Endothelial cell of umbilical vein (primary cell): ENCODE results near the gene NDUFA7.

ENCODE experiments used
- CTCF ChIP-seq, 2 donors: IDR thresholded peaks; 1 replicate in 1 of 2; 2 replicates in 1 of 2; pipeline ENCODE4 v1.5.1; 2011; ENCODE audit warnings: low read length in 2 of 2, mild to moderate bottlenecking in 2 of 2, moderate library complexity in 2 of 2, control low read depth in 1 of 2, inconsistent platforms in 1 of 2, low read depth in 1 of 2; ENCODE audit not compliant: insufficient read depth in 1 of 2; ENCODE audit errors: extremely low read depth in 1 of 2
- MAX ChIP-seq: IDR thresholded peaks from 2 replicates; pipeline ENCODE4 v1.6.1; 2011; ENCODE audit not compliant: insufficient read depth, insufficient read length
- MYC ChIP-seq: IDR thresholded peaks from one replicate; pipeline ENCODE4 v1.6.1; 2011; ENCODE audit warnings: mild to moderate bottlenecking, low read depth, low read length

GRCh38 chr19:8336660-8337059 is 15.5 kb upstream of the NDUFA7 start:
- TF ChIP-seq CTCF (IDR thresholded peaks at IDR 0.05; ENCODE audit: extremely low read depth in 1 of 2, insufficient read depth in 1 of 2, low read depth in 1 of 2, low read length in 2 of 2), result no peak
- TF ChIP-seq MAX, result no peak
- TF ChIP-seq MYC, result no peak
